DMS153 (cell line): ENCODE data around the gene UBE2E2.
A peak's percentile ranks its signal among the peaks of the same experiment; 100 is the strongest.

ENCODE experiments used
- DNase-seq: peaks from one replicate; lab custom pipeline; 2025; lab: John Stamatoyannopoulos, UW

UBE2E2 gene

DNA sequence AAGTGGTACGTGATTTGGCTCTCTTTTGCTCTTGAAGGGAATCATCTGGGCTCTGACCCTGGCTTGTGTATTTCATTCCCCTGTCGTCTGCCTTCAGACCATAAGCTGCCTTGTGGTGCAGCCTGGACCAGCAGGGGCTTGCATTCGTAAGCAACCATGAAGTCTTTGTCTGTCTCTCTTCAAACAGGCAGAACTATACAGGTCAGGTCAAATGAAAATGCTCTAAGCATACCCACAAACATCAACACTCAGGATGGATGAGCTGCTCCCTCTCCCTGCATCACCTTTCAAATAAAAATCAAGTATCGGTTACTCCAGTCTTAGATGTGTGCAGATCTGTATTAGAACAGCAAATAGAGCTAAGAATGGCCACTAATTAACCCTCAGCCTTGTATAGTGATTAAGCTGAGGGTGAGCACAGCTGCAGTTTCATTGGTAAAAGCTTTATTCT, 334.0 kb downstream of the UBE2E2 start:
- no peak for DNase-seq

DNA sequence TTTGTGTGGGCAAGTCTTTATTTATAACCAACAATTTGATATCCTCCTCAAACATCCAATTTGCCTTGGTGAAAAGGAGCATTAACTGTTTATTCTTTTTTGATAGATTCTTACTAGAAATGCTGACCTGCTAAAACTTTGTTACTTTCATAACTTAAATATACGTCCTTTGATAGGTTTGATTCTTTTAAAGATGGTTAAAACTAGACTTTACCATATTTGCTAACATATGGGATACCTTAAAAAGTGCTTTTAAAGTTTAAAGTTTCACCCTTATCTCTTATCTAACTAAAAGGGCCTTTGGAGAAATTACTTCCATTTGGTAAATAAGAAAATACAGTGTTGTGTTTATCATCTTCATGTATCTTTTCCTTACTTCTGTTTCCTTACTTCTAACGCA, 336.1 kb downstream of the UBE2E2 start:
- no peak for DNase-seq

DNA sequence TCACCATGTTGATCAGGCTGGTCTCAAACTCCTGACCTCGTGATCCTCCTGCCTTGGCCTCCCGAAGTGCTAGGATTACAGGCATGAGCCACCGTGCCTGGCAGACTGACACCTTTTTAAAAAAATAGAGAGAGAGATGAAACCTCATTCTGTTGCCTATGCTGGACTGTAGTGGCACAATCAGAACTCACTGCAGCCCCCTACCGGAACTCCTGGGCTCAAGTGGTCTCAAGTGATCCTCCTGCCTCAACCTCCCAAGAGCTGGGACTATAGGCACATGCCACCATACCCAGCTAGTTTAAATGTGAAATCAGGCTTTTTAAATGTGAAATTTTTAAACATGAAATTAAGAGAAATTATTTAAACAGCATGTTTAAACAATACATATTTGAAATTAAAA, 337.5 kb downstream of the UBE2E2 start:
- DNase-seq: no peak

DNA sequence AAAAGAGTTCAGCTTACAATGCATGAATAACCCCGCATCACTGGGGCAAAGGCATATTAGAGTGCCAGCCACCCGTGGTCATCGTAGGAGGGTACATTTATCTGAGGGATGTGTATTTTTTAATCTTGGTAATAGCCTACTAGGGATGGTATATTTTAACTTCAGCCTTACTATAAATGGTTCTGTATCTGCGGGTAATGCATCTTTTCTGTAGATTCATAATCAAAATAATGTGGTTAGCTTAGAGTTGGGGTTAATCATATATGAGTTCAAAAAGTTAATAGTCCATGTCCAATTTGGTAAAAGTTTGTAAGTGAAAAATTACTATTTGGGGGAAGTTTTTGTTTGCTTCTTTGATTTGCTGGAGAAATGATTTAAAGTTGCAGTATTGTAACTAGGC, 339.0 kb downstream of the UBE2E2 start:
- DNase-seq: no peak

DNA sequence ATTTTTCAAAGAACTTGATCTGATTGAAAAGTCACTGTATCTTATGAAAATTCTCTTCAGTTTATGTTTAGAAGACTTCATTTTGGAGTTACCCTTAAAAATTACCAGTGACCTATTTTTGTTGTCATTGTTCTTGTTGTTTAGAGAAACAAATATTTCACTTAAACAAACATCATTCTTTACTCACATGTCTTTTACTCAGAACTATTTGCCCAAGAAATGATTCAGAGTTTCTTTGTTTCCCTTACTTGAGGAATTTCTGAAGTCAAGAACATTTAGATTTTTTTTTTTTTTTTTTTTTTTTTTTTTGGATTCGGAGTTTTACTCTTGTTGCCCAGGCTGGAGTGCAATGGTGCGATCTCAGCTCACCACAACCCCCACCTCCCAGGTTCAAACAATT, 343.1 kb downstream of the UBE2E2 start:
- DNase-seq: no peak

DNA sequence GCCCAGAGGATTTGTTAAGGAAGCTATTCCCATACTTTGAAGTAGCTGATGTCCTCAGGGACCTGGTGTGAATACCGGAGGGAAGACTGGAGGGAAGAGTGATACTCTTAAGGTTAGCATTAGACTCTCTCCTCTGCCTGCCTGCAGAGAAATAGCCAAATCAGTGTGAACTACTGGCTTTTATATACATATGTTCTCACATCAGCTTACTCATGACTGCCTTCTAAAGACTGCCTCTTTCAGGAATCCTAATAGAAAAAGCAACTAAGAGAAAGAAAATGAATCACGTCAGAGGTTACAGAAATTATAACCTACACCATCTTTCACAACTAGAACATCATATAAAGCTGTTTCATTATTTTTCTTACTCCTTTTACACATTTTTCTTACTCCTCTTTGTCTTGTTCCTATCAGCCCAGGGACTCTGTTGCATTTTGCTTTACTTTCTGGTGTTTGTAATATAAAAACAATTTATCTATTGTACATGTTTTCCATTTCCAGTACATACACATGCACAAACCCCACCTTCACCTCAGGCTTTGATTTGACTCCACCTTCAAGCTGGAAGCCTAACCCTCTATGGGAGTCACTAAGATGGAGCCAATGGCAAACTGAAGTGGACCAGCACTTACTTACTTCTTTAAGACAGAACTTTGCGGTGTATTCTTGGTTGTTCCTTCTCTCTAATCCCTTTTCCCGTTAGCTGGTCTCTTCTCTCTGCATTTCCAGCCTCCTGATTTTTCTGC, 345.0 kb downstream of the UBE2E2 start:
- DNase-seq: no peak

DNA sequence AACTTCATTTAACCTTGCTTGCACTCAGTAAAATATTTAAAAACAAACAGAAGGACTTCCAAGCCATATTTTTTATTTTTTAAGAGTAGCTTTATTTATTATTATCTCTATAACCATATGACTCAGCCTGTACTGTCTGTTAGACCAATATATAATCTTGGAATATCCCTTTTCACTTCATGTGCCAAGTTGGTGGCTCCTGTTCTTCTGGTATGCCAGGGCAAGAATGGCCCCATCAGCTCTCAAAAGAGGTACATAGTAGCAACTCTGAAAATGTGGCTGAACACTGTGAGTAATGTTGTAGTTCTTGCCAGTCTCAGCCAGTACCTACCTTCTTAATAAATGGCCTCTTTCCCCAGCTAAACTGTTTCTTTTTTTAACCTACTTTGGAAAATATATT, 345.6 kb downstream of the UBE2E2 start:
- no peak for DNase-seq

DNA sequence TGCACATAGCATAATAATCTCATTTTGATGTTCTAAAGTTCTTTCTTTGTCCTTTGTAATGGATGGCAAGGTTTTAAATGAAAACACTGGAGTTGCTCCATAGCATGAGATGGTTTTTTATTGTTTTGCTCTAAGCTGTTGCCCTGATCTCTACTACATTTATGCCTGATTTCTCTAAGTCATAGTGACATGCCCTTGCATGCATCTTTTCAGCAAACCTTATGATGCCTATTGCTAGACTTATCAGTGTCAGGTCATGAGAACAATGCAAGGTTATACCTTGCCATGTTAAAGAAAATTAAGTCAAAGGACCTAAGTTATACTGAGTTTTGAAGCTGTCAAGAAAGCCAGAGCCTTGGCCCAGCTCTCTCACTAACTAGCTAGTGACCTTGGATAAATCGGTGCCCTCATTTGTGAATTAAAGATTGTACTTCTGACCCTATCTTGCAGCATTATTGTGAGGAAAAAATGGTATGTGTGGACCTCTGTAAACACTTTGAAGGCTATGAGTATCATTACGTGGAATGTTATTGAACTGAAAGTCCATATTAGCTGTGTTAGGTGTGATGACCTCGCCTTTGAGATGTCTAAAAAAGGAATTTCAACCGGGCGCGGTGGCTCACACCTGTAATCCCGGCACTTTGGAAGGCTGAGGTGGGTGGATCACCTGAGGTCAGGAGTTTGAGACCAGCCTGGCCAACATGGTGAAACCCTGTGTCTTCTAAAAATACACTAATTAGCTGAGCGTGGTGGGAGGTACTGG, 346.2 kb downstream of the UBE2E2 start:
- DNase-seq: no peak

DNA sequence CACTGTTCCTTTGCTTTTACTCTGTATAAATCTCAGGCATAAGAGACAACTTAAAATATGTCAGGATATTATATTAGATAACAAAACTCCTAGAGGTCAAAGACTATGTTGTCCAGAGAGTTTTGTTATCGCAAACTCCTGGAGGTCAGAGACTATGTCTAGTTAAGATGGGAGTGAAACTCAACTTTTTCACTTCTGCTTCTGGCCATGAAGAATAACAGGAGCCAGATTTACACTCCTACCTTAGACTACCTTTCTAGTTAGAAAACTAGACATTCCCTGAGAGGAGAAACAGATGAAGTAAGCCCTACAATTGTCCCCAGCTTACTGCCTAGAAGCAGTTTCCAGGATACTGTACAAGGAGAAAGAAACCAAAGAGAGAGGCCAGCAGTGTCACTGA, 347.3 kb downstream of the UBE2E2 start:
- DNase-seq: no peak

DNA sequence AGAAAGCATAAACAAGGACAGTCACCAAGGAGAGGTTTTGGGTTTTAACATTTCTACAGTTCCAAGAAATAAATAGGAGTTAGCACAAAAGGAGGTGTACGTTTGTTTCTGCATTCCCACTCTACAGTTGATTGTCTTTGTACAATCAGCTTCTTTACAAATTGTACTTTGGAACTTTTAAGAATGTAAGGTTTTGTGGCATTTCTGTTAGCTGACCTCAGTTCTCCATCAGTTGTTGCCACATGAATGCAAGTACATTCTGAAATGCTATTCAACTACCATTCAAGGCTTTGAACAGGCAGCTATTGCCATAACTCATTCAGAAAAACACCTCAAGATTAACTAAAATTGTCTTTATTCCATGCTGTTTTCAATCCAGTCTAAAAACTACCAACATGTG, 349.4 kb downstream of the UBE2E2 start:
- DNase-seq: no peak

DNA sequence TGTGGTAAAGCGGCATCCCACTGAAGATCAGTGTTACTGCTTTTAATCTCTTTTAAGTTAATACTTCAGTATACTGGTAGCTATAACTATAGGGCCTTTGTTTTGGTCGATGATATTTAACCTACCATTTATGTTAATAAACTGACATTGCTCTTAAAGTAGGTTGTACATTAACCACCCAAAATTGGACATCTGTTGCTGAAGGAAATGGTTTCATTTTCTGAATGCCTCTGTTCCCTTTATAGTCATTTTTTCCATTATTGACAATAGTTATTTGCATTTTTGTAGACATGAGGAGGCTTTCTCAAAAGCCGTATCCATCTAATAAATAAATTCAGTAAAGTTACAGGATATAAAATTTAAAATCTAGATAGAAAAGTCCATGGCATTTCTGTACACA, 350.2 kb downstream of the UBE2E2 start:
- no peak for DNase-seq

DNA sequence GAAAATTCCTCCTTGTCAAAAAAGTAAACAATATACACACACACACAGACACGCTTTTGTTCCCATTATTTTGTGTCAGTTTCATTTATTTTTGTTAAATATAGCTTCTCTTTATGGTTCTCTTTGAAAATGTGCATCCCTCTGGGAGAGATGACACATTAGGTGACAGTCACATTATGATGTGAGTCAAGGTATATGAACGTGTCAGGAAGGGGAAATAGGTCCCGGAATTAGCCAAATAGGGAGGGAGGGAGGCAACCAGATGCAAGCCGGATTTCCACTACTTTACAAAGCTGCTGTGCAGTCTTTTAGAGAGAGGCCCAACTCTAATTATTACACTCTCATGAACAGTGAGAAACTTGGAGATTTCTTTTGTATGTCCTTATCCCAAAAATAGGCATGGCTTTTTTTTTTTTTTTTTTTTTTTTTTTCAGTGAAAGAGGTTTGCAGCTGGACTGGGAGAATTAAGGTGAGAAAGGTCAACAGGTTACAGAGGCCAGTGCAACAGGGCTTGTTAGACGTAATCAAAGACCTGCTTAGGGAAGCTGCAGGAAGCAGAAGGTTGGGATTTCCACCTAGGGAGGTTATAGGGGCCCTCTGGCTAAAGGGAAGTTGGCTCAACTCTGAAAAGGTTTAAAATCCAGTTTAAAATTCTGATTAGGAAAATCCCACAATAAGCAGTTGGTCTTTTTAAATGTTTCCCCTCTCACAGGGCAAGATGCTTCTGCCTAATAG, 362.1 kb downstream of the UBE2E2 start:
- no peak for DNase-seq

DNA sequence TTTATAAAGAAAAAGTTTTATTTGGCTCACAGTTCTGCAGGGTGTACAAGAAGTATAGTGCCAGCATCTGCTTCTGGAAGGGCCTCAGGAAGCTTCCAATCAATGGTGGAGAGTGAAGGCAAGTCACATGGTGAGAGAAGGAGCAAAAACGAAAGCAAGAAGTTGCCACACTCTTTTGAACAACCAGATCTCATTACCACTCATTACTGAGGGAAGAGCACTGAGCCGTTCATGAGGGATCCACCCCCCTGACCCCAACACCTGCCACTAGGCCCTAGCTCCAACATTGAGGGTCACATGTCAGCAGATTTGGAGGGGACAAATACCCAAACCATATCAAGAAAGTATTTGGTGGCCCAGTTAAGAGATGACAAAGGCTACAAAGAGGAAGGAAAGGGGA, 363.4 kb downstream of the UBE2E2 start:
- no peak for DNase-seq

DNA sequence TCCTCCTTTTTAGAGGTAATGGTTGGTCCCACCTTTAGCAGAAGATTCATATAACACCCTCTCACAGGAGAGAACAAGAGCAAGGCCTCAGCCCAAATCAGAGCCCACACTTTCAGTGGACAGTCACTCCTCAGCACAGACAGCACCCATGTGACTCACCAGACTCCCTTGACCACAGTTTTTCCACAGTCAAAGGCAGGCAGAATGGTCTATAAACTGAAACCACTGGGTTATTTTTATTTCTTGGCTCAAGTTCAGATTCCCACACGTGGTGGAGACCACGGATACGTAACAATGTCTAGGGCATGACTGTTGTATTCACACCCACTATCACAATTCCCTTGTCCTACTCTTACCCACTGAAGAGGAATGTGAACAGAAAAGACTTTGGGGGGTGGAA, 364.8 kb downstream of the UBE2E2 start:
- DNase-seq: no peak

DNA sequence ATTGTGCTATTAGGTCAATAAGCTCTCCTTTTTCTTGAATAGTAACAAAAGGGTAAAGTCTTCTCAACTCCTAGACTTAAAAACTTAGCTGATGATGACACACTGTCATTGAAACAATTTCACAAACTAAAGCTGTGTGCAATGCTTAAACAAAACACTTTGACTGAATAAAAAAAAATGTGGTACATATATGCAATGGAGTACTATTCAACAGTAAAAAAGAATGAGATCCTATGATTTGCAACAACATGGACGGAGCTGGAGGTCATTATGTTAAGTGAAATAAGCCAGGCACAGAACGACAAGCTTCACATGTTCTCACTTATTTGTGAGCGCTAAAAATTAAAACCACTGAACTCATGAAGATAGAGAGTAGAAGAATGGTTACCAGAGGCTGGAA, 370.7 kb downstream of the UBE2E2 start:
- no peak for DNase-seq

DNA sequence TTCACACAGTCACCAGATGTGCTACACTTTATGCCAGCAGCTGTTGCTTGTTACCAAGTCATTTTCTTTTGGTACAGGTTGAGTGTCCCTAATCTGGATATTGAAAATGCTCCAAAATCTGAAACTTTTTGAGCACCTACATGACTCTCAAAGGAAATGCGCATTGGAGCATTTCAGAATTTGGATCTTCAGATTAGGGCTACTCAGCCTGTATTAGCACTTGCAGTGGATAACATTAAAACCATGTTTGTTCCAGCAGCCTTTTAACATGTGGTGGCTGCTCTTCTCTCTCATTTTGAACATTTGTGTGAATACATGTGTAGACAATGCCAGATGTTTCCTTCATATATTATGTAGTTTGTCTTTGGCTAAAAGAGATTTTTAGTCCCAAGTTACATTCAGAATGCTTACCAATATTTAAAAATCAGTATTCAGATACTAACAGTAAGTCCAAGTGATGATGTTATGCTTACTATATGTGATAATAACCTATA, 371.7 kb downstream of the UBE2E2 start:
- DNase-seq: no peak

DNA sequence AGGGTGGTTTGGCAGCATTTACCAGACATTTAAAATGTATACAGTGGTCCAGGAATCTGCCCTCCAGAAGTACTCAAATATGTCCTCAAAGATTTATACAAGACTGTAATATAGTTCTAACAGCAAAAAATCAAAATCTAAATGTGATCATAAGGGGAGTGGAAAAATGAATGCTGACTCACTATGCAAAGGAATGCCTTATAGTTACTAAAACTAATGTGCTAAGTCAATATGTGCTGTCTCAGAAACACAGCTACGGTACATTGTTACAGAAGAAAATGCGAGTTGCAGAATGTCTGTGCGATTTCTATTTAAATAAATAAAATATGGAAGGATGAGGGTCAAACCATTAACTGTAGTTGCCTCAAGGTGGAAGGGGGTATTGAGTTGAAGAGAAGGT, 372.6 kb downstream of the UBE2E2 start:
- no peak for DNase-seq

DNA sequence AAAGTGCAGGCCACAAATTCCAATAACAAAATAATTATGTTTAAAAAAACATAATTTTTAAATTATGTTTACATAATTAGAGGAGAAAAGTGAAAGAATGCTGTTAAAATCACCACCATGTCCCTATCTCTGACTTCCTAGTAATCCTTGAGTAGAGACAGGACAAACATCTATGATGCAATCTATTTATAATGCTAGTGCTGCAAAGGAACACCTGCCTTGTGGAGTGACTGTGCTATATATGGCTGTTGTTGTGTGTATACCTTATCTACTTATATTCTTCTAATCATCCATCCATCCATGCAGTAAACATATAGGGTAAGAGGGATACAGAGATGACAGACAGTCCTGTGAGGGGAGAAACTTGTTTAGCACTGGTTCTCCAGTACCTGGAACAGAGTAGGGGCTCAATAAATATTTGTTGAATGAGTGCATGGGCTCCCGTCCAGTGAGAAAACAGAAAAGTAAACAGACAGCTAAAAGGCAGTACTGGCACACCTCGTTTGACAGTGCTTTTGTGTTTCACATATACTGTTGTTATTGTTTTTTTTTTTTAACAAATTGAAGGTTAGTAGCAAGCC, 373.3 kb downstream of the UBE2E2 start:
- peak; percentile 56 for DNase-seq

DNA sequence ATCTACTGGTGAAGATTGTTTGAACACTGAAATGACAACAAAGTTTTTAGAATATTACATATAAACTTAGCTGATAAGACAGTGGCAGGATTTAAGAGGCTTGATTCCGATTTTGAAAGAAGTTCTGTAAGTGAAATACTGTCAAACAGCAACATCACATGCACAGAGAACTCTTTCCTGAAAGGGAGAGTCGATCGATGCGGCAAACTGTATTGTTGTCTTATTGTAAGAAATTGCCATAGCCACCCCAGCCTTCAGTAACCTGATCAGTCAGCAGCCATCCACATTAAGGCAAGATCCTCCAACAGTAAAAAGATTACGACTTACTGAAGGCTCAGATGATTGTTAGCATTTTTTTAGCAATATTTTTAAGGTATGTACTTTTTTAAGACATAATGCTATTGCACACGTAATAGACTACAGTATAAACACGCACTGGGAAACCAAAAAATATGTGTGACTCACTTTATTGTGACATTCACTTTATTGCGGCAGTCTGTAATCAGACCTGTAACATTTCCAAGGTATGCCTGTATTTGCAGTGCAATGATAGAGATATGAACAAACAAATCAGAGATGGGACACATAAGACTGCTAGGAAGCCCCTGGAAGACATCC, 377.1 kb downstream of the UBE2E2 start:
- no peak for DNase-seq

DNA sequence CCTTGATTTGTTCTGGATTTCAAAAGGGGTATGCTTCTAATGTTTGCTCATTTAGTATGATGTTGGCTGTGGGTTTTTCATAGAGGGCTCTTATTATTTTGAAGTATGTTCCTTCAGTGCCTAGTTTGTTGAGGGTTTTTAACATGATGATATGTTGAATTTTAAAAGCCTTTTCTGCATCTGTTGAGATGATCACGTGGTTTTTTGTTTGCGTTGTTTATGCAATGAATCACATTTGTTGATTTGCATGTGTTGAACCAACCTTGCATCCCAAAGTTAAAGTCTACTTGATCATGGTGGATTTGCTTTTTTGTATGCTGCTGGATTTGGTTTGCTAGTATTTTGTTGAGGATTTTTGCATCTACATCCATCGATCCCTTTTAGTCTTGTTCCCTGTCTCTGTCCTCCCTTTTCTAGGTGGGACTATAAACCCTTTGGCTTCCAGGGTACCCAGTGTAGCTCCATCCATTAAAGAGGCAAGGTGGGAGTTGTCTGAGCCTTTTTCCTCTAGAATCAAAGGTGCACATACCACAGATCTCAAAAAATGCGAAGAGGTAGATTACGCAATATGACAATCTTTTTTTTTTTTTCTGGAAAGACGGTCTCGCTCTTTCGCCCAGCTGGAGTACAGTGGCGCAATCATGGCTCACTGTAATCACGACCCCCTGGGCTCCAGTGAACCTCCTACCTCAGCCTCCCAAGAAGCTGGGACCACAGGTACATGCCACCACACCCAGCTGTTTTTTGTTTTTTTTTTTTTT, 381.0 kb downstream of the UBE2E2 start:
- DNase-seq: no peak

DNA sequence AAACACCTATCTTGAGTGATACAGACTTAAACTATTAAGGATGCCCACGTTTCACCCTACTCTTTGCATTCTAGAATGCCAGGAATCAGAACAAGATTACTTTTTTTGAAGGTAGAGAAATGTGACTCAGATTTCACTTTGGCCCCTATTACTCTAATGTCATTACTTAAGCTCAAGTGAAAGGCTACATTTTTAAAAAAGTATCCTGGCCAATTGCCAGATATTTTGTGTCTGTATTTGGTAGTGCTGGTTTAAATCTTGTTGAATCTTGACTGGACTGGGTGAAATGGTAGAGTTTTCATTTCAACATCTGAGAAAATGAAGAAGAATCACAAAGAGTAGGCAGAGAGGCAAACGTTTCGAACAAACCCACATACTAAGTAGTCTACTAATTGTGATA, 384.4 kb downstream of the UBE2E2 start:
- DNase-seq: no peak
